ENCODE data around the gene ITPKA.

ITPKA gene

GRCh38 chr15:41510728-41511127 is 17.1 kb downstream of the ITPKA start:
- H3K4me3 ChIP-seq (replicated peaks; ENCODE audit: low read depth, low read length) = no peak overlapping the region
- no peak for DNase-seq (ENCODE audit: low read depth)
- no peak for TF ChIP-seq CTCF (IDR thresholded peaks at IDR 0.05; ENCODE audit: low read length, missing control alignments)

- H3K4me3 ChIP-seq (replicated peaks; ENCODE audit: low read depth, low read length) = no peak overlapping the region
- DNase-seq (ENCODE audit: low read depth) = no peak
- no peak for TF ChIP-seq CTCF (IDR thresholded peaks at IDR 0.05; ENCODE audit: low read length, missing control alignments)
Measured at GRCh38 chr15:41511331-41511898, 17.7 kb downstream of the ITPKA start.

GRCh38 chr15:41511899-41512369 is 18.3 kb downstream of the ITPKA start:
- TF ChIP-seq CTCF (IDR thresholded peaks at IDR 0.05; ENCODE audit: low read length, missing control alignments) = no peak
- H3K4me3 ChIP-seq (replicated peaks; ENCODE audit: low read depth, low read length) = no peak overlapping the region
- DNase-seq (ENCODE audit: low read depth) = no peak

GRCh38 chr15:41512512-41512939 is 18.9 kb downstream of the ITPKA start:
- no peak for DNase-seq (ENCODE audit: low read depth)
- no peak for TF ChIP-seq CTCF (IDR thresholded peaks at IDR 0.05; ENCODE audit: low read length, missing control alignments)
- no peak overlapping the region for H3K4me3 ChIP-seq (replicated peaks; ENCODE audit: low read depth, low read length)

GRCh38 chr15:41512940-41513505 is 19.3 kb downstream of the ITPKA start:
- no peak for DNase-seq (ENCODE audit: low read depth)
- no peak for TF ChIP-seq CTCF (IDR thresholded peaks at IDR 0.05; ENCODE audit: low read length, missing control alignments)
- H3K4me3 ChIP-seq (replicated peaks; ENCODE audit: low read depth, low read length) = peak overlapping the region; percentile 25

- no peak for DNase-seq (ENCODE audit: low read depth)
- peak within 1 kb of the TSS; percentile 25 for H3K4me3 ChIP-seq (replicated peaks; ENCODE audit: low read depth, low read length)
- no peak for TF ChIP-seq CTCF (IDR thresholded peaks at IDR 0.05; ENCODE audit: low read length, missing control alignments)
Measured at GRCh38 chr15:41513506-41514227, 20.0 kb downstream of the ITPKA start, which contains the start of gene LTK. TSS of gene LTK (minus strand) at chr15:41513827. CDS start at chr15:41513709, 118 bp downstream.

All from fibroblast of pulmonary artery (primary cell).